ENCODE data around the gene EIF4E.
"Not testable (repeated sequence)": the region's sequence is repeated elsewhere in the genome, so short reads cannot be mapped to it uniquely, and the experiment has no call there.

The EIF4E gene

DNA sequence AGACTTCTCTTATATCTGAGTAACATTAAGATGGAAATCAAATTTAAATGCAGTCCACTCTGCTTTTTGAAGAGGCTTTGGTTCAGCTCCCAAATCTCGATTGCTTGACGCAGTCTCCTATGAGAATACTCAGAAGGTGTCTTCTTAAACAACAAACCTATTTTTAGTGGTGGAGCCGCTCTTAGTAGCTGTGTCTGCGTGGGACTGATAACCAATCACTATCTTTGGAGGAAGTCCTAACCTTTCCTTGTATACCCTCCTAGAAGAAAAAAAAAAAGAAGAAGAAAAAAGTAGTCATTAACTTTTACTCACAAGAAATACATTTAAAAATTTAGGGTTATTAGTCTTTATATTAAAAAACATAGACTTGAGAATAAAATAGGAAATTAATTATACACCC is 48.0 kb downstream of the EIF4E start:
- H3K36me3 ChIP-seq (ENCODE audit: control insufficient read depth, insufficient read depth, low read length); H3K27me3 ChIP-seq (ENCODE audit: control insufficient read depth, insufficient read depth, low read length); DNase-seq (ENCODE audit: low read depth, low spot score); H3K9me3 ChIP-seq (ENCODE audit: control insufficient read depth, insufficient read depth, low read length); H3K4me3 ChIP-seq (ENCODE audit: low read length); H3K4me1 ChIP-seq (ENCODE audit: control insufficient read depth, insufficient read depth, low read length); H3K27ac ChIP-seq (ENCODE audit: low read length): not testable (repeated sequence)
- no CpG with 5 or more reads among the region's 4 CpGs for WGBS (ENCODE audit: insufficient coverage, insufficient read length)

GRCh38 chr4:98879515-98879914 is 49.4 kb downstream of the EIF4E start:
- no peaks in the 10 kb centered on the region for H3K9me3 ChIP-seq (ENCODE audit: control insufficient read depth, insufficient read depth, low read length)
- H3K4me1 ChIP-seq (ENCODE audit: control insufficient read depth, insufficient read depth, low read length), result no peaks in the 10 kb centered on the region
- no peak for DNase-seq (ENCODE audit: low read depth, low spot score)
- H3K27me3 ChIP-seq (ENCODE audit: control insufficient read depth, insufficient read depth, low read length), result no peaks in the 10 kb centered on the region
- H3K4me3 ChIP-seq (ENCODE audit: low read length), result no peak overlapping the region
- no peak overlapping the region for H3K27ac ChIP-seq (ENCODE audit: low read length)
- no peaks in the 10 kb centered on the region for H3K36me3 ChIP-seq (ENCODE audit: control insufficient read depth, insufficient read depth, low read length)

DNA sequence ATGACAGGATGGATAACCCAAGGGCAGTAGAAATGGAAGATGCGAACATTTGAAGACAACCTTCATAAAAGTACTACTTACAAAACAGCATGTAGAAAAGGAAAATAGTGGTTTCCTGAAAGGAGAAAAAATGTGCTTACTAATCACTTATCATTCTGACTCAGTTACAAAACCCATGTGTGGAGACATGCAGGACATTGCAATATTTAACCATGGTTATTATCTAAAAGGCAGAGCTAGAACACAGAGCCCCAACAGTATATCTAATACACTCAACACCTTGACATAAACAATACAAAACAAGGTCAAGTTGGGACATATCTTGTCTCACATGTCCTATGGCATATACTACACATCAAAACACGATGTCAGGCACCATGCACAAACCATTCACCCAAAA is 55.9 kb downstream of the EIF4E start:
- no peaks in the 10 kb centered on the region for H3K27me3 ChIP-seq (ENCODE audit: control insufficient read depth, insufficient read depth, low read length)
- no peaks in the 10 kb centered on the region for H3K4me1 ChIP-seq (ENCODE audit: control insufficient read depth, insufficient read depth, low read length)
- DNase-seq (ENCODE audit: low read depth, low spot score), result no peak
- no CpG with 5 or more reads among the region's 2 CpGs for WGBS (ENCODE audit: insufficient coverage, insufficient read length)
- no peaks in the 10 kb centered on the region for H3K36me3 ChIP-seq (ENCODE audit: control insufficient read depth, insufficient read depth, low read length)
- H3K4me3 ChIP-seq (ENCODE audit: low read length), result no peak overlapping the region
- H3K27ac ChIP-seq (ENCODE audit: low read length), result no peak overlapping the region
- H3K9me3 ChIP-seq (ENCODE audit: control insufficient read depth, insufficient read depth, low read length), result no peaks in the 10 kb centered on the region

GRCh38 chr4:98872120-98872906 is 56.6 kb downstream of the EIF4E start:
- not testable (repeated sequence) for H3K9me3 ChIP-seq (ENCODE audit: control insufficient read depth, insufficient read depth, low read length); H3K27me3 ChIP-seq (ENCODE audit: control insufficient read depth, insufficient read depth, low read length)
- WGBS (ENCODE audit: insufficient coverage, insufficient read length), result no CpG with 5 or more reads among the region's 3 CpGs

DNA sequence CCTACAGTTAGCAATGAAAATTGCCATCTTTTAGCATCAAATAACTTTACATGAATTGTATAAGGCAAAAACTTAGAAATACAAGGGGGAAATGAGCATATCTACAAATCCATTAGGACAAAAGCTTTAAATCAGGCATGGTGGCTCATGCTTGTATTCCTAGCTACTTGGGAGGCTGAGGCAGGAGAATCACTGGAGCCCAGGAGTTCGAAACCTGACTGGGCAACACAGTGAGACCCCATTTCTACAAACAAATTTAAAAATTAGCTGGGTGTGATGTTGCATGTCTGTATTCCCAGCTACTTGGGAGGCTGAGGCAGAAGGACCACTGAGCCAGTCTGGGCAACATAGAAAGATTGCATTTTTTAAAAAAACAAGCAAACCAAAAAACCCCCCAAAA is 61.3 kb downstream of the EIF4E start:
- Histone ChIP-seq H3K36me3 (ENCODE audit: control insufficient read depth, insufficient read depth, low read length) (no peaks in the 10 kb centered on the region), H3K27me3 (ENCODE audit: control insufficient read depth, insufficient read depth, low read length) (no peaks in the 10 kb centered on the region), H3K4me3 (ENCODE audit: low read length) (no peak overlapping the region), H3K27ac (ENCODE audit: low read length) (no peak overlapping the region), H3K9me3 (ENCODE audit: control insufficient read depth, insufficient read depth, low read length) (no peaks in the 10 kb centered on the region), H3K4me1 (ENCODE audit: control insufficient read depth, insufficient read depth, low read length) (no peaks in the 10 kb centered on the region)
- WGBS (ENCODE audit: insufficient coverage, insufficient read length), result no CpG with 5 or more reads among the region's 1 CpG
- DNase-seq (ENCODE audit: low read depth, low spot score), result no peak

More at GRCh38 chr4:98872120-98872906, 56.6 kb downstream of the EIF4E start:
- not testable (repeated sequence) for H3K36me3 ChIP-seq (ENCODE audit: control insufficient read depth, insufficient read depth, low read length); H3K4me1 ChIP-seq (ENCODE audit: control insufficient read depth, insufficient read depth, low read length); DNase-seq (ENCODE audit: low read depth, low spot score); H3K4me3 ChIP-seq (ENCODE audit: low read length); H3K27ac ChIP-seq (ENCODE audit: low read length)

GRCh38 chr4:98865059-98865458 is 63.9 kb downstream of the EIF4E start:
- H3K9me3 ChIP-seq (ENCODE audit: control insufficient read depth, insufficient read depth, low read length), result no peaks in the 10 kb centered on the region
- H3K27me3 ChIP-seq (ENCODE audit: control insufficient read depth, insufficient read depth, low read length), result no peaks in the 10 kb centered on the region
- DNase-seq (ENCODE audit: low read depth, low spot score), result no peak
- no peak overlapping the region for H3K4me3 ChIP-seq (ENCODE audit: low read length)
- H3K27ac ChIP-seq (ENCODE audit: low read length), result no peak overlapping the region
- H3K36me3 ChIP-seq (ENCODE audit: control insufficient read depth, insufficient read depth, low read length), result no peaks in the 10 kb centered on the region
- H3K4me1 ChIP-seq (ENCODE audit: control insufficient read depth, insufficient read depth, low read length), result no peaks in the 10 kb centered on the region
- WGBS (ENCODE audit: insufficient coverage, insufficient read length), result no CpG with 5 or more reads among the region's 6 CpGs

DNA sequence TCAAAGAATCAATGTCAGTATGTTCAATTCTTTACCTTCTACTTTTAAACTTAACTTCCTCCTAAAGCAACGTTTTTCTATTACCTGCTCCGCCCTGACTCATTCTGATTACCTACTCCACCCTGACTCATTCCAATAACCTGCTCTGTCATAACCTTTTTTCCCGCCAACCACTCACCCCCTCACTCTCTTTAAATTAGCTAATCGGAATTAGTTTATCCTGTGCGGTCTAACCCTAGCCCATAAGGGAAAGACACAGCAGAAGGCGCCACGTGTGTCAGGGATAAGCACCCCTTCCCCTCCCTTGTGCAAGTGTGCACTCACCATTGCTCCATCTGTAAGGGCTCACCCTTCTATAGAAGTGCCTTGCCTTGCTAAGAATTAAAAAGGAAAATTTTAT is 64.4 kb downstream of the EIF4E start:
- no peak for DNase-seq (ENCODE audit: low read depth, low spot score)
- H3K4me3 ChIP-seq (ENCODE audit: low read length), result no peak overlapping the region
- no peaks in the 10 kb centered on the region for H3K9me3 ChIP-seq (ENCODE audit: control insufficient read depth, insufficient read depth, low read length)
- H3K4me1 ChIP-seq (ENCODE audit: control insufficient read depth, insufficient read depth, low read length), result no peaks in the 10 kb centered on the region
- no peaks in the 10 kb centered on the region for H3K27me3 ChIP-seq (ENCODE audit: control insufficient read depth, insufficient read depth, low read length)
- no peak overlapping the region for H3K27ac ChIP-seq (ENCODE audit: low read length)
- 100% methylated on average over 2 of the region's 7 CpGs for WGBS (ENCODE audit: insufficient coverage, insufficient read length)
- H3K36me3 ChIP-seq (ENCODE audit: control insufficient read depth, insufficient read depth, low read length), result no peaks in the 10 kb centered on the region

DNA sequence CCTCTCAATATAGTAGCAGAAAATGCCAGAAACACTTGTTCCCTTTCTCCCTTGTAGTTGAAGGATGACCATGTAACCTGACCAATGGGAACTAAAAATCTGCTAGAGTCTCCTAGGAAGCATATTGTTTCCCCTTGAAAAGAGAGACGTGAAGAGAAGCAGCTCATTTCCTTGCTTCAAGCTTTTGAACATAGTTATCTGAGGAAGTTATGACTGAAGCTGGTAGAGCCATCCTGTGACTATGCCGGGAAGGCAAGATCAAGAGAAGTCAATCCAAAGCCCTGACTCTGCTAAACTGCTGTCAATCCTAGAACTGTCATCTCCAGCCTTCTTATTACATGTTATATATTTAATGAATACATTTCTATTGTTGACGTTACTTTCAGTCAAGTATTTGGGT is 66.6 kb downstream of the EIF4E start:
- no peak for DNase-seq (ENCODE audit: low read depth, low spot score)
- no peaks in the 10 kb centered on the region for H3K4me1 ChIP-seq (ENCODE audit: control insufficient read depth, insufficient read depth, low read length)
- H3K27me3 ChIP-seq (ENCODE audit: control insufficient read depth, insufficient read depth, low read length), result no peaks in the 10 kb centered on the region
- H3K36me3 ChIP-seq (ENCODE audit: control insufficient read depth, insufficient read depth, low read length), result no peaks in the 10 kb centered on the region
- no CpG with 5 or more reads among the region's 3 CpGs for WGBS (ENCODE audit: insufficient coverage, insufficient read length)
- no peaks in the 10 kb centered on the region for H3K9me3 ChIP-seq (ENCODE audit: control insufficient read depth, insufficient read depth, low read length)
- no peak overlapping the region for H3K4me3 ChIP-seq (ENCODE audit: low read length)
- H3K27ac ChIP-seq (ENCODE audit: low read length), result no peak overlapping the region

DNA sequence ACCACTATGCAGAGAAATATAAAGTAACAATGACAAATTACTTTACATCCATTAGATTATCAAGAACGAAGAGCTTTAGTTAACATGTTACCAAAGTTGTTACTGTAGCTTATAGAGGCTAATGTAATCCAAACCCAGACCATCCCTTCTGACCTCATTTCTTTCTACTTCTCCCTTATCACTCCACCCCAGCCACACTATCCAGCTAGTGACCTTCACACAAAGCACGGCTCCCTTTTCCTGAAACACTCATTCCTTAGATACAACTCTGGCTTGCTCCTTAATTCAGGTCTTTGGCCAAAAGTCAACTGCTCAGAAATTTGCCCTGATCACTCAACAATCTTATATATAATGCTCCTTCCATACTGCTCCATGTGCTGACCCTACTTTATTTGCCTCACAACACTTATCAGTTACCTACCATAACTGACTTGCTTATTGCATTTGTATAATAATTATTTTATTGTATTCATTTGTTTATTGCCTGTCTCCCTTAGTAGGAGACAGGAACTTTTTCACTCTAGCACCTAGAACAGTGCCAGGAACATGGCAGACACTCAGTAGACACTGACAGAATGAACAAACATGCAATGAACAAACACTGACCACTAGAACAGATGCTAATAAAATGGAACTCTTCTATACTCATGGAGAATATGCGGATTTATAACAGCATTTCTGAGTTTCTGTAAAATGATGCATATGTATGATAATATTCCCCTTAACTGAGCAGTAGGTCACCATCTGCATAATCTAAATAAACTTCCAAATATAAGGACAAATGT is 67.6 kb downstream of the EIF4E start:
- Histone ChIP-seq H3K9me3 (ENCODE audit: control insufficient read depth, insufficient read depth, low read length) (no peaks in the 10 kb centered on the region), H3K27me3 (ENCODE audit: control insufficient read depth, insufficient read depth, low read length) (no peaks in the 10 kb centered on the region), H3K4me3 (ENCODE audit: low read length) (no peak overlapping the region), H3K27ac (ENCODE audit: low read length) (no peak overlapping the region), H3K36me3 (ENCODE audit: control insufficient read depth, insufficient read depth, low read length) (no peaks in the 10 kb centered on the region), H3K4me1 (ENCODE audit: control insufficient read depth, insufficient read depth, low read length) (no peaks in the 10 kb centered on the region)
- no CpG with 5 or more reads among the region's 3 CpGs for WGBS (ENCODE audit: insufficient coverage, insufficient read length)
- DNase-seq (ENCODE audit: low read depth, low spot score), result no peak

DNA sequence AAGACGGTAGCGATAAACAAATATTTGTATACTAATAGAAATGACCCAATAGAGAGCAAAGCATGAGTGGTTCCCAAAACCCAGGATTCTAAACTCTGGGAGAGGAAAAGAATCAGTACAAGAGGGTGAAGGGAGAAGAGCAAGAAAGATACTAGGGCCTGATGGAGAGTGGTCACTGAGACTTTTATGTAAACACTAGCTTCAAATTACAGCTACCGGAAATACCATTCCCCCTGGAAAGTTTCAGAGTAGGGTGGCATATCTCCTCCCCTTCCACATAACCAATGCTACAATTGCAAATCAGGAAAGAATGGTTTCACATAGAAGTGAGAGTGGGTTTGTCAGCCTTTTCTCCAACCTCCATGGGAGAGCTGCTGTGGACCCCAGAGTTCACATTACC is 77.1 kb downstream of the EIF4E start:
- peak; percentile 25 for DNase-seq (ENCODE audit: low read depth, low spot score)

DNA sequence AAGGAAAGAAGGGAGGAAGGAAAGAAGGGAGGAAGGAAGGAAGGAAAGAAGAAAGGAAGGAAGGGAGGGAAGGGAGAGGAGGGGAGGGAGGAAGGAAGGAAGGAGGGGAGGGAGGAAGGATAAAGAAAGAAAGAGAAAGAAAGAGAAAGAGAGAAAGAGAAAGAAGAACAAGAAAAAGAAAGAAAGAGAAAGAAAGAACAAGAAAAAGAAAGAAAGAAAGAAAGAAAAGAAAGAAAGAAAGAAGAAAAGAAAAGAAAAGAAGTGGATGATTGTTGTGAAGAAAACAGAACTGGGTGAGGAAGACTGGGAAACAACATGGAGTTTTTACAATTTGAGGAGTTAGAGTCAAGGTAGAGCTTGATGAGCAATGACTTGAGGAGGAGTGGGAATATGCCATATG is 78.0 kb downstream of the EIF4E start:
- H3K27me3 ChIP-seq (ENCODE audit: control insufficient read depth, insufficient read depth, low read length), result no peaks in the 10 kb centered on the region

More for the DNA sequence above, 77.1 kb downstream of the EIF4E start:
- no peak overlapping the region for H3K4me3 ChIP-seq (ENCODE audit: low read length)
- H3K27ac ChIP-seq (ENCODE audit: low read length), result no peak overlapping the region
- H3K4me1 ChIP-seq (ENCODE audit: control insufficient read depth, insufficient read depth, low read length), result no peaks in the 10 kb centered on the region; the same call in 1 of the 2 replicates
- WGBS (ENCODE audit: insufficient coverage, insufficient read length), result 100% methylated on average over 2 of the region's 3 CpGs
- H3K9me3 ChIP-seq (ENCODE audit: control insufficient read depth, insufficient read depth, low read length), result no peaks in the 10 kb centered on the region
- no peaks in the 10 kb centered on the region for H3K36me3 ChIP-seq (ENCODE audit: control insufficient read depth, insufficient read depth, low read length)
- no peaks in the 10 kb centered on the region for H3K27me3 ChIP-seq (ENCODE audit: control insufficient read depth, insufficient read depth, low read length)

More for the DNA sequence above, 78.0 kb downstream of the EIF4E start:
- Histone ChIP-seq H3K36me3 (ENCODE audit: control insufficient read depth, insufficient read depth, low read length) (no peaks in the 10 kb centered on the region), H3K9me3 (ENCODE audit: control insufficient read depth, insufficient read depth, low read length) (no peaks in the 10 kb centered on the region), H3K4me3 (ENCODE audit: low read length) (no peak overlapping the region), H3K27ac (ENCODE audit: low read length) (no peak overlapping the region), H3K4me1 (ENCODE audit: control insufficient read depth, insufficient read depth, low read length) (no peaks in the 10 kb centered on the region; the same call in 1 of the 2 replicates)
- no peak for DNase-seq (ENCODE audit: low read depth, low spot score)

All from iPS DF 6.9 (cell line).